Kidney (tissue), 14 donors: ENCODE data around the gene KLB. TPM values are rescaled to one million over a fixed set of nuclear protein-coding genes. Genes with fewer than 3 reads are reported as not detected.

Experiments
- DNase-seq, 5 donors: peaks; one replicate each; pipeline ENCODE4 v3.0.0-alpha.2; 2013 to 2020
- FAIRE-seq: peaks from 2 replicates; lab custom pipeline; 2012; peaks lifted over from hg19 to GRCh38; lab: Jason Lieb, UNC
- H3K27ac ChIP-seq, 2 donors: one replicate each; pipeline ENCODE4 v1.7.0; 2013; ENCODE audit warnings: low read depth in 2 of 2, low read length in 2 of 2, inconsistent platforms in 1 of 2
- H3K27me3 ChIP-seq: one replicate; pipeline ENCODE4 v1.7.1; 2013; ENCODE audit warnings: low read length, inconsistent platforms; ENCODE audit not compliant: control insufficient read depth, insufficient read depth
- H3K36me3 ChIP-seq, 3 donors: one replicate each; pipeline versions ENCODE4 v1.7.0 to v1.7.1; 2013; ENCODE audit warnings: low read length in 3 of 3, control low read depth in 1 of 3, inconsistent platforms in 1 of 3; ENCODE audit not compliant: insufficient read depth in 3 of 3, control insufficient read depth in 2 of 3
- H3K4me1 ChIP-seq, 3 donors: one replicate each; pipeline versions ENCODE4 v1.7.0 to v1.7.1; 2013; ENCODE audit warnings: low read length in 3 of 3, inconsistent platforms in 1 of 3, low read depth in 1 of 3; ENCODE audit not compliant: control insufficient read depth in 2 of 3, insufficient read depth in 2 of 3
- H3K4me3 ChIP-seq, 3 donors: one replicate each; pipeline versions ENCODE4 v1.7.0 to v1.8.1; 2013; ENCODE audit warnings: low read length in 3 of 3, control low read depth in 1 of 3, inconsistent platforms in 1 of 3
- H3K9ac ChIP-seq, 3 donors: one replicate each; pipeline versions ENCODE4 v1.7.0 to v1.7.1; 2013; ENCODE audit warnings: low read length in 3 of 3, control low read depth in 1 of 3, inconsistent platforms in 1 of 3
- H3K9me3 ChIP-seq, 3 donors: one replicate each; pipeline versions ENCODE4 v1.7.0 to v1.7.1; 2013; ENCODE audit warnings: low read length in 3 of 3, control low read depth in 1 of 3, inconsistent platforms in 1 of 3; ENCODE audit not compliant: control insufficient read depth in 2 of 3, insufficient read depth in 1 of 3
- CTCF ChIP-seq: IDR thresholded peaks from 3 replicates; pipeline ENCODE4 v1.5.1; 2012; ENCODE audit warnings: mild to moderate bottlenecking, moderate library complexity, borderline replicate concordance; ENCODE audit not compliant: insufficient read depth; ENCODE audit errors: extremely low read depth
- intact Hi-C: fragments of 100-400 bp; cut with DNase I; formaldehyde crosslinking; loops from one replicate; pipeline ENCODE4 v1.11.1; 2022
- polyA plus RNA-seq: library from polyadenylated mRNA; stranded (reverse); fragments of 350-450 nt; fragmentation: Illumina TruSeq; extraction: RNeasy Lipid Tissue Mini Kit (QIAGEN cat#74804); gene quantifications from one replicate; pipeline ENCODE4 v1.2.3, GENCODE V29; 2014; ENCODE audit warnings: low read depth, low replicate concordance; ENCODE audit not compliant: insufficient read depth
- total RNA-seq: library from RNA; stranded (reverse); fragmentation: NEBNext Ultra II Directional; extraction: Animal tissue kit (Norgen Biotek cat#: 25700); gene quantifications from one replicate; pipeline ENCODE4 v1.2.1, GENCODE V29; 2021
- donor health status: control.
- donor health status: control.
- donor health status: control.
- donor health status: control.
- donor health status: control.
- donor health status: DM: yes; HTN: yes; CAD: no.
- donor health status: Normal renal cell carcinoma (clear cell type).

Gene KLB
- total and polyA plus RNA-seq, 2 donors from 2014 or later, result 0.41 TPM; not detected in 1

GRCh38 chr4:39484582-39485272, 78.0 kb downstream of the KLB start:
- no peaks in the 10 kb centered on the region for H3K9me3 ChIP-seq
- FAIRE-seq (no peak), DNase-seq (no peak)
- intact Hi-C loops, result no loop called here
- no peak for TF ChIP-seq CTCF
- no peaks in the 10 kb centered on the region for H3K36me3 ChIP-seq
- H3K4me3 ChIP-seq, result no peak overlapping the region
- H3K27me3 ChIP-seq, result no peaks in the 10 kb centered on the region
- no peak overlapping the region for H3K9ac ChIP-seq
- H3K27ac ChIP-seq, result no peak overlapping the region
- H3K4me1 ChIP-seq, result no peaks in the 10 kb centered on the region

DNA sequence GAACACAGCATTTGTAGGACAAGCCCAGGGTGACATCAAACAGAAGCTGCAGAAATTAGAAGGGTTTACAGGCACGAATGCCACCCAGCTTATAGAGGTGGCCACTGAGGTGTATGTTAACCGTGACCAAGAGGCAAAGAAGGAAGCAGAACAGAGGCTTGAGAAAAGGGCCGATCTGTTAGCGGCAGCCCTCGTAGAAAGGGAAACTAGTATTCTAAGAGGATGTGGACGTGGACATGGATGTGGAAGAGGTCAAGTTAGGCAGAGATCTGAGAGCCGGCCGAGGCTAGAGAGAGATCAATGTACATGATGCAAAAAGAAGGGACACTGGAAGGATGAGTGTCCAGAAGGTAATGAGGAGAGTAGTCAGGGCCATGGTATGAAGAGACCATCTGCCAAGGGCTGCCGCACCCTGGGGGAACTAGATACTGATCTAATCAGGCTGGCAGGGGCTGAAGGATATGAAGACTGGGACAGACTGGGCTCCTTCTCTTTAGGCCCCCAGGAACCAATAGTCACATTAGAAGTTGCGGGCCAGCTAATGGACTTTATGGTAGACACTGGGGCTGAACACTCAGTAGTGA, 79.6 kb downstream of the KLB start:
- TF ChIP-seq CTCF, result no peak
- DNase-seq, result no peak
- H3K4me1 ChIP-seq, result no peaks in the 10 kb centered on the region

GRCh38 chr4:39490322-39490721, 83.6 kb downstream of the KLB start:
- FAIRE-seq (no peak), DNase-seq (no peak)
- no peak for TF ChIP-seq CTCF
- Histone ChIP-seq H3K36me3 (no peaks in the 10 kb centered on the region), H3K27ac (no peak overlapping the region), H3K4me1 (no peaks in the 10 kb centered on the region), H3K9me3 (no peaks in the 10 kb centered on the region), H3K4me3 (no peak overlapping the region), H3K9ac (no peak overlapping the region), H3K27me3 (no peaks in the 10 kb centered on the region)
- intact Hi-C loops, result no loop called here

More for the DNA sequence above, 79.6 kb downstream of the KLB start:
- no peaks in the 10 kb centered on the region for H3K9me3 ChIP-seq
- intact Hi-C loops, result no loop called here
- H3K27me3 ChIP-seq, result no peaks in the 10 kb centered on the region
- H3K36me3 ChIP-seq, result no peaks in the 10 kb centered on the region
- no peak overlapping the region for H3K9ac ChIP-seq
- no peak overlapping the region for H3K27ac ChIP-seq
- no peak overlapping the region for H3K4me3 ChIP-seq
- FAIRE-seq, result no peak
